Activated naive CD4-positive, alpha-beta T cell treated with anti-CD3 and anti-CD28 coated beads, Interleukin-2, amount 10 ng/mL, durations not matched to agents 7 days and 5 days (primary cell): Measurements from ENCODE around the gene ANGEL1.

Experiments used
- CTCF ChIA-PET: fragments of 350-600 bp; sonication (Branson Sonifier 250); formaldehyde crosslinking; loops from one replicate; lab custom pipeline; 2021; ENCODE audit warnings: antibody characterized with exemption; lab: Charles Lee
- DNase-seq: peaks from one replicate; pipeline ENCODE4 v3.0.0-alpha.2; 2020
- H3K27ac Mint-ChIP-seq: one replicate; pipeline ENCODE4 v1.8.0; 2021; ENCODE audit warnings: mild to moderate bottlenecking, moderate library complexity, mixed read lengths
- H3K27me3 Mint-ChIP-seq: one replicate; pipeline ENCODE4 v1.8.0; 2021; ENCODE audit warnings: mild to moderate bottlenecking, mixed read lengths
- H3K36me3 Mint-ChIP-seq: one replicate; pipeline ENCODE4 v1.8.0; 2021; ENCODE audit warnings: mixed read lengths
- H3K4me1 Mint-ChIP-seq: one replicate; pipeline ENCODE4 v1.8.0; 2021; ENCODE audit warnings: mixed read lengths
- H3K4me3 Mint-ChIP-seq: one replicate; pipeline ENCODE4 v1.8.0; 2021; ENCODE audit warnings: mild to moderate bottlenecking, moderate library complexity, mixed read lengths
- H3K9me3 Mint-ChIP-seq: one replicate; pipeline ENCODE4 v1.8.0; 2021; ENCODE audit warnings: mixed read lengths

The ANGEL1 gene

DNA sequence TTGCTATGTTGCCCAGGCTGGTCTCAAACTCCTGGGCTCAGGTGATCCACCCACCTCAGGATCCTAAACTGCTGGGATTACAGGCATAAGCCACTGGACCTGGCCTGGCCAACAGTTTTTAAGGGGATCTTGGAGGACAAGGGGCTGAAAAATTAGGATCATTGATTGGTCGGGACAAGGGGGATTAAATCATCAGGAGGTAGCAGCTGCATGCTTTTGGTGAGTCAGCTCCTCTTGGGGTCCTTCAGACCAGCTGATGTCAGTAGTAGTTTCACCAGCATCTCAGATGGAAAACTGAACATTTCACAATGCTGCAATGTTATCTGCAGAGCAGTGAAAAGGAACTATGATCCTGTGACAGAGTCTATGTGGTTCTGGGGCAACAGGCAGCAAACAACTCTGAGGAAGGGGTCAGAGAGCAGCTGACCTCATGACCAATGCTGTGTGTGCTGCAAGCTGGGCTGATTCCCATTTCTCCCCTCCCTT is 19.9 kb upstream of the ANGEL1 start:
- CTCF ChIA-PET: interaction anchor here (0.8 to 0.9 kb wide), 3 partner anchors 10 to 44 kb away, joined by 3 to 4 read pairs (median 3); no protein-coding TSS in a partner anchor
- Mint-ChIP-seq H3K27me3 (peaks cover 50% of the 10 kb centered on the region), H3K4me1 (no peaks in the 10 kb centered on the region), H3K9me3 (no peaks in the 10 kb centered on the region), H3K27ac (no peak overlapping the region), H3K36me3 (no peaks in the 10 kb centered on the region), H3K4me3 (no peak overlapping the region)
- DNase-seq: no peak

DNA sequence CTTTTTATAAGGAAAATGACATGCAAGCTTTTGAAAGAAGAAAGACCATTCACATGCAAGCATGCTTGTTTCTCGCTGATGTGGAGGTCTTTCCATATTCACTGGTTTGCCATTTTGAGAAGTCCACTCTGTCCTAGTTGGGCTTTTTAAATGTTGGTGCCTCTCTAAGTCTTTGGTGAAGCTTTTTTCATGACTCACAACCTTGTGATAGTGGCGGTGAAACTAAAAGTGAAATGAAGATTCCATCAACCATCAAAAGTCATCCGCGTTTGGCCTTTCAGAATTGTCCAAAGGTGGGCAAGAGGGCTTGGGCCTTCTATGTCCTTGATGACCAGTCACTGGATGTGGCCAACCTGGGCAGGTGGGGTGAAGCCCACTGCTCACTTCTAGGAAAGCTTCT is 17.9 kb upstream of the ANGEL1 start:
- H3K27me3 Mint-ChIP-seq: peaks cover 56% of the 10 kb centered on the region
- CTCF ChIA-PET: interaction anchor here (1.0 kb wide), 1 partner anchor 240 kb away, joined by 3 read pairs; no protein-coding TSS in a partner anchor
- H3K9me3 Mint-ChIP-seq: no peaks in the 10 kb centered on the region
- H3K27ac Mint-ChIP-seq: no peak overlapping the region
- DNase-seq: no peak
- no peaks in the 10 kb centered on the region for H3K36me3 Mint-ChIP-seq
- no peaks in the 10 kb centered on the region for H3K4me1 Mint-ChIP-seq
- H3K4me3 Mint-ChIP-seq: no peak overlapping the region

DNA sequence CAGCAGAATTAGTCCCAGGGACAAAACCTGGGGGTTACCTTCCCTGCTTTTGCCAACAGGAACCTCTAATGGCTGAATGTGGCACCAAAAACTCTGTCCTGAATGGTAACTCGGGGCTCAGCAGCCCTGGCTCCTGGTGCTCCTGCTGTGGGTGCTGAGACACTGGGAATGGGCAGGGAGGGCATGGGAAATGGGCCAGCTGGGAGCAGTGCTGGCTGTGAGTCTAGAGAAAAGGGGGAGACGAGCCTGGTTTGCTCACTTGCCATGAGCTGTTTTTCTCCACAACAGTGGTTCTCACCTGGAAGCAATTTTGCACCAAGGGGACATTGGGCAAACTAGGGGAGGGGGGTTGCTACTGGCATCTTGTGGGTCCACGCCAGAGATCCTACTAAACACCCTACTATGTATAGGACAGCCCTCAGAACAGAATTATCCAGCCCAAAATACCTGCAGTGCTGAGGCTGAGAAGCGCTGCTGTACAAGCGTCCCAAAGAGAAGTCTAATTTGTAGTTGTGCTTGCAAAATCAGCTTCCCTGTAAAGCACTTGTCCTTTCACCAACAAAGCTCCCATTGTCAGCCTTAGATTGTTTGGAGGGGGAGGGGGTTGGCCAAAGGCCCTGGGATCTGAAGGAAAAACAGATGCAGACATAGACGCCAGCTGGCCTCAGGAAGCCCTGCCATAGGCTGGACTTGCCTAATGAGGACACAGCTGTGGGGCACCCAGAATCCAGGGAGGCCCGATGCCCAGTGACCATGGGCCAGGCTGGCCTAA is 17.2 kb upstream of the ANGEL1 start:
- CTCF ChIA-PET: interaction anchor here (0.6 to 1.0 kb wide), 2 partner anchors 46 to 241 kb away, joined by 3 read pairs; no protein-coding TSS in a partner anchor
- no peak overlapping the region for H3K27ac Mint-ChIP-seq
- H3K36me3 Mint-ChIP-seq: no peaks in the 10 kb centered on the region
- no peaks in the 10 kb centered on the region for H3K9me3 Mint-ChIP-seq
- no peak for DNase-seq
- no peak overlapping the region for H3K4me3 Mint-ChIP-seq
- peaks cover 53% of the 10 kb centered on the region for H3K27me3 Mint-ChIP-seq
- no peaks in the 10 kb centered on the region for H3K4me1 Mint-ChIP-seq

DNA sequence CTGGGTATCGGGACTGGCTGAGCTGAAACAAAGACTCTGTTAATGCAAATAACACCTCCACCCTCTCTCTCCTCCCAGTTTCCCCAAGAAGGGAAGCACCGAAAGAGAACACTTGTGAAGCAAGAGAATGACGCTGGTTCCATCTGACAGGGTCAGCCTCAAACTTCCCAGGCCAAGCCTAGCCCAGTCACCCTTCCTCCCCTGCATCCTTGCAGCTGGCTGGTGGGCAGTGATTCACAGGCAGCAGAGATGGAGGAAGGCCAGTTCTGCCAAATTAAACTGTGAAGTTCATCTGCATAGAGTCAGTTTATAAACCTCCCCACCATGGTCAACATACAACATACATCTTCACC is 16.3 kb upstream of the ANGEL1 start:
- Mint-ChIP-seq H3K36me3 (no peaks in the 10 kb centered on the region), H3K27me3 (peaks cover 52% of the 10 kb centered on the region), H3K4me1 (no peaks in the 10 kb centered on the region), H3K9me3 (no peaks in the 10 kb centered on the region), H3K27ac (no peak overlapping the region), H3K4me3 (no peak overlapping the region)
- CTCF ChIA-PET: interaction anchor here (0.6 kb wide), 1 partner anchor 47 kb away, joined by 3 read pairs; no protein-coding TSS in a partner anchor
- DNase-seq: no peak

DNA sequence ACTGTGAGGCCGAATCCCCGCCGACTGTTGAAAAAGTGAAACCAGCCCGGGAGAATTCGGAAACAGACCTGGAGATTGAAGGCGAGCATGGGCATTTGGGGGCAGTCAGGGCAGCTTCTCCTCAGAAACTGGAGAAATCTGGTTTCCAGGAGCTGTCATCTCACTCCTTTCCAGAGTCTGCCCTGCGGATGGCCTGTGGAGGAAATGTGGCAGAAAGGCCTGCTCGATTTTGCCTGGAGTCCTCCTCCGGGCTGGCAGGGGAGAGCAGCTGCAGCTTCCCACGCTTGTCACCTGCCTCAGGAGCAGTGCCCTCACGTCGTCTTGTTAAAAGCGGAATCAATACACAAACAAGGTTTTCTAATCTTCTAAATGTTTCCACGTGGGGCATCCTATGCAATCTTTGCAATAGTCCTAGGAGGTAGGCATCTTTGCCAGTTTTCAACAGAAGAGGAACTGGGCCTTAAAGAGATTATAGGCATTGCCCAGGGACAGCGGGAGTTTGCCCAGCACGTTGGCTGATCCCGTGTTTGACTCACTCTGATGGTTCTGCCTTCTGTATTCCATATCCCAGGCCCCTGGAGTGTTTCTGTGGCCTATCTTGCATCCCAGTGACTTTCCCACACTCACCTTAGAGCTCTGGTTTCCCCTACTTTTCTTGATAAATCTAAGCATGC is 15.8 kb upstream of the ANGEL1 start:
- Mint-ChIP-seq H3K9me3 (no peaks in the 10 kb centered on the region), H3K27ac (no peak overlapping the region), H3K4me3 (no peak overlapping the region), H3K27me3 (peaks cover 52% of the 10 kb centered on the region), H3K36me3 (no peaks in the 10 kb centered on the region), H3K4me1 (no peaks in the 10 kb centered on the region)
- DNase-seq: no peak
- CTCF ChIA-PET: no interaction called here

DNA sequence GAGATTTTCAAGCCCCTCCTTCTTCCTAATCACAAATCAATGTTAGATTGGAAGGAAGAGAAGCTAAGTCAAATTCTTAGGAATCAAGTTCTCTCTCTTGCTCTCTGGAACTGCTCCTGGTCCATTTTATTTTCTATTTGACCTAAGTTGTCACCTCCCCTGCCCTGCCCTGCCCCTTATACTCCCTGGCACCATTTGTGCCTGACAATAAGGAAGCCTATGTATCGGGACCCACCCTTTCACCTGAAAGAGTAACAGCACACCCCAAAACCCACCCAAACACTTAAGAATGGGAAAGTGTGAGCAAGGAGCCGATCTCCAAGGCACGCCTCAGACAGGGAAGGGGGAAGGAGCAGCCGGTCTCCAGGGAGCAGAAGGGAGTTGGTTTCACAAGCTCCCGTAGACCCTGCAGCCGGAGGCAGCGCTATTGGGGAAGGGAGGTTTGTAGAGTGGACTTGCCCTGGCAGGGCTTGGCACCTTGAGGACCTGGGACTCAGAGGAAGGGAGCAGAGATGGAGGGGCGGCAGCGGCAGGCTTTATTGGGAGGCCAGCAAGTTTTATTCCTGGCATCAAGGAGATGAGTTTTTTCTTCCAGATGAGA is 15.1 kb upstream of the ANGEL1 start:
- Mint-ChIP-seq H3K4me1 (no peaks in the 10 kb centered on the region), H3K4me3 (no peak overlapping the region), H3K9me3 (no peaks in the 10 kb centered on the region), H3K27me3 (peaks cover 52% of the 10 kb centered on the region), H3K27ac (no peak overlapping the region), H3K36me3 (no peaks in the 10 kb centered on the region)
- CTCF ChIA-PET: no interaction called here
- no peak for DNase-seq

DNA sequence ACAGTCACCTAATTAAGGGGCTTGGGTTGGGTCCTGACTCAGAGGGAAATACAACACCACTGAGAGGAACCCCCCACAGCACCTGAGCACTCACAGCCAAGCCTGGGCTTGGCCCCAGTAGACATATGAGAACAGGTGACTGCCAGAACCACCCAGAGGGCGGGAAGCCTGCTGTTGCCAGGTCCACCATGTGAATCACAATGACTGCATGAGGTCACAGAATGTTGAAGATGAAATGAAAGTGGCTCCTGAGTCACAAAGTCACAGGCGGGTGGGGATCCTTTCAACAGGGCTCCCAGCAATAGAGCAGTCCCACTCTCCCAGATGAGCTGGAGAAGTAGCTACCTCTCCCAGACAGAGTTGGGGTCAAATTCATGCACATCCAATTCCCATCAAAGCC is 13.4 kb upstream of the ANGEL1 start, which contains the start of gene LRRC74A:
TSS of gene LRRC74A (plus strand) at position 287 of the 400 bp plus-strand sequence. CDS start 290 bp downstream, outside the sequence.
- Mint-ChIP-seq H3K36me3 (no peaks in the 10 kb centered on the region), H3K4me3 (no peak within 1 kb of the TSS), H3K27me3 (peaks cover 46% of the 10 kb centered on the region), H3K9me3 (no peaks in the 10 kb centered on the region), H3K4me1 (no peaks in the 10 kb centered on the region), H3K27ac (no peak within 1 kb of the TSS)
- no peak for DNase-seq
- CTCF ChIA-PET: no interaction called here

DNA sequence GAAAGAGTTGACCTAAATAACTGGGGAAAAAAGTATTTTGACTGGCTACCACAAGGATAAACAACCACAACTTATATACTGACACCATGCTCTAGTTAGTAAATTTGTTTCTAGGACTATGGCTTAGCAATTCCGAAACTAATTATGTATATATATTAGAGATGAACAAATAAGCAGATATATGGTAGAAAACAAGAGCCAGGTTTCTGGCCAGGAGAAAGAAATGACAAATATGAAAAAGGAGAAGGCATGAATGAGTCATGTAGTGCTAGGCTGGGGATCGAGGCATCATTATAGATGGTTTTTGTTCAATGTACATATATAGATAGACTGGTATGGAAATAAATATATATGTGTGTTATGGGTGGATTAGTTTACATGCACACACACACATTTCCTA is 8.0 kb upstream of the ANGEL1 start:
- Mint-ChIP-seq H3K9me3 (no peaks in the 10 kb centered on the region), H3K4me1 (no peaks in the 10 kb centered on the region), H3K4me3 (no peak overlapping the region), H3K27ac (no peak overlapping the region), H3K27me3 (peaks cover 7% of the 10 kb centered on the region), H3K36me3 (no peaks in the 10 kb centered on the region)
- CTCF ChIA-PET: no interaction called here
- no peak for DNase-seq

DNA sequence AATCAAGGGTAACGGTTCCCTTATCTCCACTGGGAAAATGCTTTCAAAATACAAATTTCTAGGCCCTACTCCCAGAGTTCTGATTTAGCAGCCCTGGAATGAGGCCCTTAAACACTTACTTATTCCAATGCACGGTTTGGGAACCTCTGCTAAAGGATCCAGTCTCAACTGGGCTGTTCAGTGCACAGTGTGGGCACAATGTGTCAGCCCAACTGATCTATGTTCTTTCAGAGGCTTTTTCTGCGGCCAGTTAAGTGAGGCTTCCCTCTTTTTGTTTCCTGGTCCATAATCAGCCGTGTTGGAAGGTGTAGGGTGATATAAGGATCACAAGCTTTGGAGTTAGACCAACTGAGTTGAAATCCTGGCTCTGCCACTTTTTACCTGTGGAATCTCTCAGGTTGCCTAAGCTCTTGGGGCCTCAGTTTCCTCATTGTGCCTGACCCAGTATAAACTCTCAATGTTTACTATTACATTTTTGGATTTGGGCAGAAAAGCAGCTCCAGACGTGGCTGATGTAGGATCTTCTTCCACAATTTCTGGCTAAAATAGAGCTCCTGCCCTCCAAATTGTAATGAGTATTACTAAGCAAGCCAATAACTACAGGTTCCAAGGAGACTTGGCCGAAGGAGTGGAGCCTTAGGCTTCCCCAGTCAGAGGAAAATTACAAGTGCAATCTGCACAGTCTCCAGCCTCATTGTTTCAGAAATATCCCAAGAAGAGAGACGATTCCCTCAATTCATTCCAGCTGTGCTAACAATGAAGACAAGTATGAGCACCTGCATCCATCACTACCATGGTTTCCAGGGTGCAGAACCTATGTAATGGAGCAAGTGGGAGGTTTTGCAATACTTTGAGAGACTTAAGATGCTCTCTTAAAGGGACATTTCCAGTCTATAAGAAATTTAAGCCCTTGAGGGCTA is 2.3 kb upstream of the ANGEL1 start:
- no peaks in the 10 kb centered on the region for H3K36me3 Mint-ChIP-seq
- no peak overlapping the region for H3K4me3 Mint-ChIP-seq
- H3K9me3 Mint-ChIP-seq: no peaks in the 10 kb centered on the region
- no peak for DNase-seq
- no peaks in the 10 kb centered on the region for H3K27me3 Mint-ChIP-seq
- peaks cover 21% of the 10 kb centered on the region for H3K4me1 Mint-ChIP-seq
- CTCF ChIA-PET: interaction anchor here (0.8 to 1.8 kb wide), 2 partner anchors 61 to 103 kb away, joined by 3 to 4 read pairs; no protein-coding TSS in a partner anchor
- H3K27ac Mint-ChIP-seq: no peak overlapping the region

DNA sequence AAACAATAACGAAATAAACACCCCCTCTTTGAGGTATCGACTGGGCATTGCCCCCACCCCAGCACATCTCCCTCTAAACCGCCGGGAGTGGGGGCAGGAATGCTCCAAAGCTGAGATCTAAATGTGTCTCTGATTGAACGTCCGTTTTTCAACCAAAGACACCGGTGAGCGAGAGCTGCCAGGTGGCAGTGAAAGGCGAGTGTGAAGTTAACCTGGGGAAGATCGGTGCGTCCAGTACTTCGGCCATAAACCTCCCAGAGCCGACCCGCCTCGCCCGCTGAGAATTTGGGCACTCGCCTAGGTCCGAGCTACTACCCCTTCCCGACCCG is 625 bp downstream of the ANGEL1 start:
- peaks cover 9% of the 10 kb centered on the region for H3K36me3 Mint-ChIP-seq
- H3K9me3 Mint-ChIP-seq: no peaks in the 10 kb centered on the region
- peak overlapping the region; percentile 81 for H3K27ac Mint-ChIP-seq
- no peaks in the 10 kb centered on the region for H3K27me3 Mint-ChIP-seq
- no peak for DNase-seq
- CTCF ChIA-PET: interaction anchor here (0.8 to 5.4 kb wide), 10 partner anchors 9 to 259 kb away, joined by 3 to 88 read pairs (median 4); no protein-coding TSS in a partner anchor
- peaks cover 21% of the 10 kb centered on the region for H3K4me1 Mint-ChIP-seq
- peak overlapping the region; percentile 90 for H3K4me3 Mint-ChIP-seq

DNA sequence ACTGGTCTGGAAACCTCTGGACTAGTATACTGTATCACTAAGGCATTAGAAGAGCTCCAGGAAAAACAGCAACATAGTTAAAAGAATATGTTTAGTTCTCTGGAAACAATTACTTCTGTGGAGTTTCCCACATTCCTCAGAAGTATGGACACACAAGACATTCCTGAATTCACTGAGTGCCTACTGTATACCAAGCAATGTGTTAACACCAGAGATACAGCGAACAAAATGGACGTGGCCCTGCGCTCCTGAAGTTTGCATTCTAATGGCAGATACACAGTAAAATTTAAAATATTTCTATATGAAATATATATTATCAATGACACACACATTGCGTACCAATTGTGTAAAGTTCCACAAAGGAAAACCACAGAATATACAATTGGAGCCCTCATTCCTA is 1.1 kb downstream of the ANGEL1 start:
- Mint-ChIP-seq H3K9me3 (no peaks in the 10 kb centered on the region), H3K27me3 (no peaks in the 10 kb centered on the region), H3K36me3 (peaks cover 11% of the 10 kb centered on the region), H3K27ac (peak overlapping the region; percentile 81), H3K4me3 (peak overlapping the region; percentile 90), H3K4me1 (peaks cover 21% of the 10 kb centered on the region)
- DNase-seq: no peak
- CTCF ChIA-PET: interaction anchor here (0.7 to 5.4 kb wide), 18 partner anchors 9 to 566 kb away, joined by 3 to 88 read pairs (median 6); partner anchors contain the start of genes SAMD15 and TMED8

DNA sequence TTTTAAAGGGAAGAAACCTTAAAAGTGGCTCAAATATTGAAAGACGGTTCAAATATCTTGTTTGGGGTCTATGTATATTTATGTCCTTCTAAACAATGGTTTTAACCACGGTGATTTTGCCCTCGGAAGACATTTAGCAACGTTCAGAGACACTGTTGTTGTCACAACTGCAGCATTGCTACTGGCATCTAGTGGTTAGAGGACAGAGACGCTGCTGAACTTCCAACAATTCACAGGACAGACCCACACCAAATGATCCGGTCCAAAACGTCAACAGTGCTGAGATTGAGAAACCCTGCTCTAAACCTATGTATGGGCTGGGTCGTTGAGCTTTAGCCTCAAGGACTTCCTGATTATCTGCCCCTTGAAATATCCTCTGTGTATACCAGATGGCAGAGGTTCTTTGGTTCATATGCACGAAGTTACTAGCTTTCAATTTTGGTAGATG is 1.7 kb downstream of the ANGEL1 start:
- Mint-ChIP-seq H3K27ac (peak overlapping the region; percentile 71), H3K4me3 (peak overlapping the region; percentile 90), H3K4me1 (peaks cover 21% of the 10 kb centered on the region)

DNA sequence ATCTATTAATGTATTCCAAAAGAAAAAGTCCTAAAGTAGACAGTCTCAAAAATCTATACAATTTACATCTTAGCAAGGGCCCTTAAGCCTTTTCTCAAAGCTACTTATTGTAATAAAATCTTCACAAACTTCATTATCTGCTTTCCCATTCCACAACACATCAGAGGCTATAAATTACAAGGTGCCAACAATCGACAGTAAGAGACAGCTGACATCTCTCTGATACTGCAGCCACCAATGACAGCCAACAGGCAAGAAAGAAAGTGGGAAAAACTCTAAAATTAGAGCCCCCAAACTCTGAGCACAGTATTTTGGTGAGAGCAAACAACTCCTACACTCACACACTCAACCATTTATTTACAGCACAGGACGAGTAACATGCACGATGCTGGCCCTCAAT is 2.2 kb downstream of the ANGEL1 start:
- DNase-seq: no peak
- peak overlapping the region; percentile 71 for H3K27ac Mint-ChIP-seq
- no peaks in the 10 kb centered on the region for H3K9me3 Mint-ChIP-seq
- no peaks in the 10 kb centered on the region for H3K27me3 Mint-ChIP-seq
- peaks cover 13% of the 10 kb centered on the region for H3K36me3 Mint-ChIP-seq
- peak overlapping the region; percentile 90 for H3K4me3 Mint-ChIP-seq
- peaks cover 21% of the 10 kb centered on the region for H3K4me1 Mint-ChIP-seq
- CTCF ChIA-PET: interaction anchor here (0.6 to 5.4 kb wide), 12 partner anchors 8 to 1006 kb away, joined by 3 to 88 read pairs (median 6); no protein-coding TSS in a partner anchor

More for the DNA sequence above, 1.7 kb downstream of the ANGEL1 start:
- Mint-ChIP-seq H3K36me3 (peaks cover 11% of the 10 kb centered on the region), H3K27me3 (no peaks in the 10 kb centered on the region), H3K9me3 (no peaks in the 10 kb centered on the region)
- CTCF ChIA-PET: interaction anchor here (0.7 to 5.4 kb wide), 17 partner anchors 8 to 566 kb away, joined by 3 to 88 read pairs (median 6); partner anchors contain the start of genes SAMD15 and TMED8
- DNase-seq: peak; percentile 42
